ENCODE results near the gene SUSD4.

Gene SUSD4

DNA sequence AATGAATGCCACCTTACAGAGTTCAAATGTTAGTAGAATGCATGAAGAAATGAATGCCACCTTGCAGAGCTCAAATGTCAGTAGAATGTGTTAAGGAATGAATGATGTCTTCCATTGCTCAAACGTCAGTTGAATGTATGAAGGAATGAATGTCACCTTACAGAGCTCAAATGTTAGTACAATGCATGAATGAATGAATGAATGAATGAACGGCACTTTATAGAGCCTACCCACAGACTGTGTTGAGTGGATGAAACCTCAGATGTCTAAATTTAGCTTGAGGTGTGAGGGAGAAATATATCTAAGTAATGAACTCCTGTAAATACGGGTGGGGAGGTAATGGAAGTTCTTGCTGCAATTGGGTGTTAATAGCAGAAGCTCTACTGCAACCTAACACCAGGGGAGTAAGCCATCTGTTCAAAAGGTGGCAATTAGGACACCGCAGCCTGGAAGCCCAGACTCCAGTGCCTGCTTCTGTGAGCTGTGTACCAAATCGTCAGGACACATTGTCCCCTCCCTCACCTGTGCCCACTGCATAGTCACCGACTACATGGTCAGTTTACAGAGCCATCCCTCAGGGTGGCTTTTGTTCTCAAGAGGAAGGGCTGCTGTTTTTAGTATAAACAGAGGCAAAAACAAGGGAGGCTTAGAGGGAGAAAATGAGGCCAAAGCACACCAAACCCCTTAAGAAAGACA is 26.7 kb downstream of the SUSD4 start:
- H3K9me3 ChIP-seq (ENCODE audit: control insufficient read depth, low read length) = no peaks in the 10 kb centered on the region
- H3K9ac ChIP-seq (ENCODE audit: low read length) = no peak overlapping the region

DNA sequence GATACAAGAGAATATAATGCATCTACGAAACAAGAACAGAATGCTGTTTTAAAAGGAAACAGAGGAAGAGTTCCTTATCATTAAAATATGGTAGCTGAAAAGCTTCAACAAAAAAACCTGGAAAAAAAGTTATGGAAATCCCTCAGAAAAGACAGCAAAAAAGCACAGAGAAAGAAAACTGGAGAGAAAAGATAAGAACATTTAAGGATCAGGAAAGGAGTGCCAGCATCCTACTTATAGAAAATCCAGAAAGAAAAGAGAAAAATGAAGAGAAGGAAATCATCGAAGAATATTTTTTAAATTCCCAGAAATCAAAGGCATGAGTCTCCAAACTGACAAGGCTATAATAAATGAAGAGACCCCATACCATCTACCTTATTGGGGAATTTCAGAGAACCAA is 29.8 kb downstream of the SUSD4 start:
- no peak overlapping the region for H3K9ac ChIP-seq (ENCODE audit: low read length)
- no peaks in the 10 kb centered on the region for H3K4me1 ChIP-seq (ENCODE audit: control insufficient read depth, insufficient read depth, low read length)
- no peak overlapping the region for H3K4me3 ChIP-seq (ENCODE audit: low read length)
- no peaks in the 10 kb centered on the region for H3K27me3 ChIP-seq (ENCODE audit: control insufficient read depth, insufficient read depth, low read length)
- no peaks in the 10 kb centered on the region for H3K36me3 ChIP-seq (ENCODE audit: control insufficient read depth, insufficient read depth, low read length)
- no peaks in the 10 kb centered on the region for H3K9me3 ChIP-seq (ENCODE audit: control insufficient read depth, low read length)

More for the DNA sequence above, 26.7 kb downstream of the SUSD4 start:
- Histone ChIP-seq H3K4me3 (ENCODE audit: low read length) (no peak overlapping the region), H3K27me3 (ENCODE audit: control insufficient read depth, insufficient read depth, low read length) (no peaks in the 10 kb centered on the region), H3K4me1 (ENCODE audit: control insufficient read depth, insufficient read depth, low read length) (peaks cover 6% of the 10 kb centered on the region), H3K36me3 (ENCODE audit: control insufficient read depth, insufficient read depth, low read length) (no peaks in the 10 kb centered on the region)

DNA sequence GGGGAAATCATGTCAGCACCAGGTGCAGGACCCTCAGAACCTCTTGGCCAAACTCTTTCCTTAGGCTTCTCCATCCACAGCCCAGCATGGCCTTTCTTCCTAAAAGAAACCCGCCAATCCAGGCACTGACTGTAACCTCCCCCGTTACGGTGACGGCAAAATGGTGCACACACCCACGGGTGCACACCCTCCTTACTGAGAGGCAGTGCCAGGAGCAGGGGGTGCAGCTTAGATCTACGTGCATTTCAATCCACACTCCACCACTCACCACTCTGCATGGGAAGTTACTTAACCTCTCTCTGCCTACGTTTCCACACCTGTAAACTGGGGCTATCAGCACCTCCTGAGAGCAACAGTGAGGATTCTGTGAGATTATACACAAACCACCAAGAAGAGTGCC is 31.0 kb downstream of the SUSD4 start:
- Histone ChIP-seq H3K36me3 (ENCODE audit: control insufficient read depth, insufficient read depth, low read length) (no peaks in the 10 kb centered on the region), H3K27me3 (ENCODE audit: control insufficient read depth, insufficient read depth, low read length) (no peaks in the 10 kb centered on the region), H3K4me1 (ENCODE audit: control insufficient read depth, insufficient read depth, low read length) (no peaks in the 10 kb centered on the region), H3K9ac (ENCODE audit: low read length) (no peak overlapping the region), H3K4me3 (ENCODE audit: low read length) (no peak overlapping the region), H3K9me3 (ENCODE audit: control insufficient read depth, low read length) (no peaks in the 10 kb centered on the region)

DNA sequence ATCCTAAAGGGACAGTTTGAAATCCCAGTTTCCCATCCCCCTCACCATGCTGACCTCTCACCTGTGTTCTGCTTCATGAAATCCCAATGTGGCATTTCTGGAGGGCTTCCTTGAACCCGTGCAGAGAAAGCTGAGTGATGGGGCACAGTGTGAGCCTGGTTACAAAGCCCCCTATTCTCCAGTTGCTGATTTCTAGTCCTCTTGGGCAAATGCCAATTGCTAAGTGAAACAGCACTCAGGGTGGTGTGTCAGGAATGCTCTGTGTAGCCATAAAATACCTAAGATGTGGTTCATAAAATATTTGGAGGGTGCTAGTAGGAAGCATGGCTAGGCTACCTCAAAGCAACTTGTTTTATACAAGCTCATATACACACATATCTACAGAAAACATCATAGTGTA is 32.0 kb downstream of the SUSD4 start:
- no peaks in the 10 kb centered on the region for H3K36me3 ChIP-seq (ENCODE audit: control insufficient read depth, insufficient read depth, low read length)
- no peaks in the 10 kb centered on the region for H3K9me3 ChIP-seq (ENCODE audit: control insufficient read depth, low read length)
- no peak overlapping the region for H3K4me3 ChIP-seq (ENCODE audit: low read length)
- H3K27me3 ChIP-seq (ENCODE audit: control insufficient read depth, insufficient read depth, low read length) = no peaks in the 10 kb centered on the region
- no peak overlapping the region for H3K9ac ChIP-seq (ENCODE audit: low read length)
- no peaks in the 10 kb centered on the region for H3K4me1 ChIP-seq (ENCODE audit: control insufficient read depth, insufficient read depth, low read length)

DNA sequence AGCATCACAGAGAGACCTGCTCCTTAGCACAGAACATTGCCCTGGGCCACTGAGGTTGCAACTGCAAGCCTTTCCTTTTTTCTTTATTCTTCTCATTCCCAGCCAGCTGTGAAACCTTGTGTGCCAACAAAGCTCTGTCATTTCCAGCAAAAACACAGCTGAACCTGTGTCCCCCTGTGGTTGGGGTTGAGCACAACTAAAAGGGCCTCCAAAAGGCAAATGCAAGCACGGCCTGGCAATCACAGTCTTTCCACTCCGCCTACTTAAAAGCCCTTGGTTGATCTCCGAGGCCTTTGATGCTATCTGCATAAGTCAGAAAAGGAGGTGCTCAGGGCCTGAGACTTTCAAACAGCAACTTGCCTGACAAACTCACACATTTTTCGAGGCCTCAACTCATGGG is 32.7 kb downstream of the SUSD4 start:
- Histone ChIP-seq H3K4me3 (ENCODE audit: low read length) (no peak overlapping the region), H3K4me1 (ENCODE audit: control insufficient read depth, insufficient read depth, low read length) (no peaks in the 10 kb centered on the region), H3K9ac (ENCODE audit: low read length) (no peak overlapping the region), H3K9me3 (ENCODE audit: control insufficient read depth, low read length) (no peaks in the 10 kb centered on the region), H3K36me3 (ENCODE audit: control insufficient read depth, insufficient read depth, low read length) (no peaks in the 10 kb centered on the region), H3K27me3 (ENCODE audit: control insufficient read depth, insufficient read depth, low read length) (no peaks in the 10 kb centered on the region)

DNA sequence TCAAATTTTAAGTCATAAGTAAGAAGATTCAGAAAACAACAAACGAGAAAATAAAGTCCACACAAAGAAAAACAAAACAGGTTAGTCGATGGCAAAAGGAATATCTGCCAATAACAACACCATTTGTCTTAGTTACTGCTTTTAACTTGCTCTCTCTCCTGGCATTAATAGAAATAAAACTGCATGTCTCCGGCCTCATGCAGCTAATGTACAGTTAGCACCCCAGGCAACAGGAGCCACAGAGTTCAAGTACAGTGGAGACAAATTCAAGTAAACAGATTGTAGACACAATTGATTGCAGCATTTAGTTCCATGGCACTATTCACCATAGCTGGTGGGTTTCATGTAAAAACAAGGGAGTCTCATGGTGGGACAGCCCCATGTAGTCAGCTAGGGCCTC is 33.5 kb downstream of the SUSD4 start:
- Histone ChIP-seq H3K4me3 (ENCODE audit: low read length) (no peak overlapping the region), H3K4me1 (ENCODE audit: control insufficient read depth, insufficient read depth, low read length) (no peaks in the 10 kb centered on the region), H3K9me3 (ENCODE audit: control insufficient read depth, low read length) (no peaks in the 10 kb centered on the region), H3K36me3 (ENCODE audit: control insufficient read depth, insufficient read depth, low read length) (no peaks in the 10 kb centered on the region), H3K27me3 (ENCODE audit: control insufficient read depth, insufficient read depth, low read length) (no peaks in the 10 kb centered on the region), H3K9ac (ENCODE audit: low read length) (no peak overlapping the region)

- Histone ChIP-seq H3K9me3 (ENCODE audit: control insufficient read depth, low read length) (no peaks in the 10 kb centered on the region), H3K9ac (ENCODE audit: low read length) (no peak overlapping the region), H3K27me3 (ENCODE audit: control insufficient read depth, insufficient read depth, low read length) (no peaks in the 10 kb centered on the region), H3K4me3 (ENCODE audit: low read length) (no peak overlapping the region), H3K4me1 (ENCODE audit: control insufficient read depth, insufficient read depth, low read length) (no peaks in the 10 kb centered on the region), H3K36me3 (ENCODE audit: control insufficient read depth, insufficient read depth, low read length) (no peaks in the 10 kb centered on the region)
Measured at GRCh38 chr1:223329664-223330415, 34.1 kb downstream of the SUSD4 start.

GRCh38 chr1:223329252-223329651 is 34.7 kb downstream of the SUSD4 start:
- Histone ChIP-seq H3K36me3 (ENCODE audit: control insufficient read depth, insufficient read depth, low read length) (no peaks in the 10 kb centered on the region), H3K9me3 (ENCODE audit: control insufficient read depth, low read length) (no peaks in the 10 kb centered on the region), H3K4me1 (ENCODE audit: control insufficient read depth, insufficient read depth, low read length) (no peaks in the 10 kb centered on the region), H3K27me3 (ENCODE audit: control insufficient read depth, insufficient read depth, low read length) (no peaks in the 10 kb centered on the region), H3K4me3 (ENCODE audit: low read length) (no peak overlapping the region), H3K9ac (ENCODE audit: low read length) (no peak overlapping the region)

DNA sequence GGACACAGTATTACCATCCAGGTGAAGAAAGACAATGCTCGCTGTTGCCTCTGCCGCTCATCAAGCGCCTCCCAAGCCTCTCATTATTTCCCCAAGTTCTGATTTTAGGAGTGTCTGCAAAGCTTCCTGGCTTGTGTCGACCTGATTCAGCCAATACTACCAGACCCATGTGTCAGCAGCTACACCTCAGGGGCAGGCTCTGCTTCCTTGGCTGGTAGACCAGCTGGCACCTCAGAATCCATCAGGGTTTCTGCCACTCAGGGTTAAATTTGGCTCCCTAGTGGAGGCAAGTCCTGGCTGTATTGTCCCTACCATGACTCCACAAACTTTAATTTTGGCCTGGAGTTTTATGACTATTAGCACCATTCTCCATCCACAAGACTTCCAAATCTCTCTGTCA is 35.4 kb downstream of the SUSD4 start:
- H3K9ac ChIP-seq (ENCODE audit: low read length) = no peak overlapping the region
- H3K36me3 ChIP-seq (ENCODE audit: control insufficient read depth, insufficient read depth, low read length) = no peaks in the 10 kb centered on the region
- no peak overlapping the region for H3K4me3 ChIP-seq (ENCODE audit: low read length)
- no peaks in the 10 kb centered on the region for H3K9me3 ChIP-seq (ENCODE audit: control insufficient read depth, low read length)
- no peaks in the 10 kb centered on the region for H3K4me1 ChIP-seq (ENCODE audit: control insufficient read depth, insufficient read depth, low read length)
- no peaks in the 10 kb centered on the region for H3K27me3 ChIP-seq (ENCODE audit: control insufficient read depth, insufficient read depth, low read length)

DNA sequence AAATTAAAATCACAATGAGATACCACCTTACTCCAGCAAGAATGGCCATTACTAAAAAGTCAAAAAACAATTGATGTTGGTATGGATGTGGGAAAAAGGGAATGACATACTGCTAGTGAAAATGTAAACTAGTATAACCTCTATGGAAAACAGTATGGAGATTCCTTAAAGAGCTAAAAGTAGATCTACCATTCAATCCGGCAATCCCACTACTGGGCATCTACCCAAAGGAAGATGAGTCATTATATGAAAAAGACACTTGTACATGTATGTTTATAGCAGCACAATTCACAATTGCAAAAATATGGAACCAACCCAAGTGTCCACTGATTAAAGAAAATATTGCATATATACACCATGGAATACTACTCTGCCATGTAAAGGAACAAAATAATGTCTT is 37.2 kb downstream of the SUSD4 start:
- no peaks in the 10 kb centered on the region for H3K27me3 ChIP-seq (ENCODE audit: control insufficient read depth, insufficient read depth, low read length)
- no peak overlapping the region for H3K9ac ChIP-seq (ENCODE audit: low read length)
- H3K4me3 ChIP-seq (ENCODE audit: low read length) = no peak overlapping the region
- H3K9me3 ChIP-seq (ENCODE audit: control insufficient read depth, low read length) = no peaks in the 10 kb centered on the region
- H3K36me3 ChIP-seq (ENCODE audit: control insufficient read depth, insufficient read depth, low read length) = no peaks in the 10 kb centered on the region
- H3K4me1 ChIP-seq (ENCODE audit: control insufficient read depth, insufficient read depth, low read length) = no peaks in the 10 kb centered on the region

DNA sequence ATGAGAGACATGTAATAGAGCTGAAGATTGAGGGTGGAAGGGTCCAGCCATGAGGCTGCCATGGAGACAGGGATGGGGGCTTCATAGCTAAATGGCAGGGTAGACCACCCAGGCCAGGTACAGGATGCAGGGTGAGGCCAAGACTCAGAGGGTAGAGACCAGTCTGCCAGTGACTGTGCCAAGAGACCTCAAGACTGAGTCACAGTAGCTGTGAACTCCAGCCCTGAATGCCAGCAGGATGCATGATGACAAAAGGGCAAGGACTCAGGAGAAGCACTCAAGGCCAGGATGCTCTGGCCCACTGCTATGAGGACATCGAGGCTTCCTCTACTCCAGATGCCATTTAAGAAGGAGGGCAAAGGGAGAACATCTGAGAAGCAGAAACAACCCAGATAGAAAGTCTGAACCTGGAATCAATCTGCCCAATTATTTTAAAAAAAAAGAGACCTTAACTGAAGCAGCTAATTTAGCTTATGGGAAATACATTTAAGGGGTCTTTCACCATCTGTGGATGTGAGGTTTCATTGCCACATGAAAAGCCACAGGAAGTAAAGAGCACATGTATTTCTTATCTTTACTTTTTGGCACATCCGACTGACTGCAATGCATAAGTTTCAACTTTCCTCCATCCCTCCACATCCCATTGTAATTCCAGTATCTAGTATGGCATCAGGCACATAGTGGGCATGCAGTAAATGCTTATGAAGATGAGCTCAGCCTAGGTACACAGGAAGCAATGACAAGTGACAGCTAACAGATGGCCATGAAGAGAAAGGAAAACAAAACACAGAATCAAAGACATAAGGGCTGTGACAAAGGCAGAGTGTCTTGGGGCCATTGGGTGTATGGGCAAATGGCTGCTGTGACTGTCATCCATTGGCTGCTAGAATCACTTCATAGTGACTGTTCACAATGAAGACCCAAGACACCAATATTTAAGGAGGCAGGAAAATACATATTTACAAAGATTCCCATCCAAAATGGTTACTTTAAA is 40.2 kb downstream of the SUSD4 start:
- Histone ChIP-seq H3K36me3 (ENCODE audit: control insufficient read depth, insufficient read depth, low read length) (no peaks in the 10 kb centered on the region), H3K27me3 (ENCODE audit: control insufficient read depth, insufficient read depth, low read length) (no peaks in the 10 kb centered on the region), H3K9ac (ENCODE audit: low read length) (no peak overlapping the region), H3K9me3 (ENCODE audit: control insufficient read depth, low read length) (no peaks in the 10 kb centered on the region), H3K4me1 (ENCODE audit: control insufficient read depth, insufficient read depth, low read length) (no peaks in the 10 kb centered on the region), H3K4me3 (ENCODE audit: low read length) (no peak overlapping the region)

- no peak overlapping the region for H3K9ac ChIP-seq (ENCODE audit: low read length)
- H3K4me3 ChIP-seq (ENCODE audit: low read length) = no peak overlapping the region
- H3K36me3 ChIP-seq (ENCODE audit: control insufficient read depth, insufficient read depth, low read length) = no peaks in the 10 kb centered on the region
- H3K27me3 ChIP-seq (ENCODE audit: control insufficient read depth, insufficient read depth, low read length) = no peaks in the 10 kb centered on the region
- no peaks in the 10 kb centered on the region for H3K4me1 ChIP-seq (ENCODE audit: control insufficient read depth, insufficient read depth, low read length)
- no peaks in the 10 kb centered on the region for H3K9me3 ChIP-seq (ENCODE audit: control insufficient read depth, low read length)
Measured at GRCh38 chr1:223322868-223323267, 41.1 kb downstream of the SUSD4 start.

All from mucosa of stomach (tissue), 1 donor.